K562 (cell line): ENCODE data around the gene CFAP90. TPM values are rescaled to one million over a fixed set of nuclear protein-coding genes. Genes with fewer than 3 reads are reported as not detected.

Experiments used
- ARID1B ChIP-seq: fragments of 450-650 bp; IDR thresholded peaks from 2 replicates; pipeline ENCODE4 v1.6.1; 2016; ENCODE audit warnings: antibody characterized with exemption, mild to moderate bottlenecking, inconsistent platforms
- ATF1 ChIP-seq, 2 experiments: fragments of 450-650 bp in 1 of 2; IDR thresholded peaks; 2 replicates each; pipeline ENCODE4 v1.6.1; 2016; ENCODE audit warnings: missing compliant biosample characterization in 1 of 2, missing genetic modification characterization in 1 of 2
- C11orf30 ChIP-seq: fragments of 450-650 bp; IDR thresholded peaks from 2 replicates; pipeline ENCODE4 v1.6.1; 2016; ENCODE audit warnings: low read depth, mild to moderate bottlenecking
- CBFA2T3 ChIP-seq: fragments of 450-650 bp; IDR thresholded peaks from 2 replicates; pipeline ENCODE4 v1.6.1; 2017
- CCNT2 ChIP-seq: IDR thresholded peaks from 2 replicates; pipeline ENCODE4 v1.6.1; 2011; ENCODE audit warnings: borderline replicate concordance, low read depth, mild to moderate bottlenecking, moderate library complexity, mixed read lengths, low read length; ENCODE audit not compliant: insufficient read length; ENCODE audit errors: extremely low read depth
- FUS ChIP-seq: fragments of 200-400 bp; formaldehyde crosslinking; optimal IDR thresholded peaks from 2 replicates; pipeline ENCODE3; 2017; ENCODE audit warnings: low read depth, low read length
- HCFC1 ChIP-seq: IDR thresholded peaks from 2 replicates; pipeline ENCODE4 v1.6.1; 2012; ENCODE audit warnings: low read depth, low read length, improper control_type of control experiment
- HNRNPH1 ChIP-seq: fragments of 200-400 bp; formaldehyde crosslinking; optimal IDR thresholded peaks from 2 replicates; pipeline ENCODE3; 2017; ENCODE audit warnings: low read depth, mild to moderate bottlenecking, low read length, moderate library complexity
- JUND ChIP-seq, 2 experiments: IDR thresholded peaks; 2 replicates in 1 of 2; 3 replicates in 1 of 2; pipeline ENCODE4 v1.6.1; 2011; ENCODE audit warnings: borderline replicate concordance in 2 of 2, low read depth in 2 of 2, low read length in 2 of 2, improper control_type of control experiment in 1 of 2, missing biosample characterization in 1 of 2, missing genetic modification characterization in 1 of 2, missing genetic modification reagents in 1 of 2
- MEF2A ChIP-seq: IDR thresholded peaks from 2 replicates; pipeline ENCODE4 v1.6.1; 2011; ENCODE audit warnings: low read depth, mild to moderate bottlenecking, low read length, moderate library complexity; ENCODE audit not compliant: control insufficient read depth
- MTF1 ChIP-seq: fragments of 250-450 bp; sonication (Bioruptor Pico); IDR thresholded peaks from 2 replicates; pipeline ENCODE4 v1.9.0; 2021; ENCODE audit warnings: moderate library complexity, mild to moderate bottlenecking, inconsistent platforms, borderline replicate concordance
- NR2C1 ChIP-seq, 2 experiments: fragments of 450-650 bp; IDR thresholded peaks; 2 replicates each; pipeline ENCODE4 v1.6.1; 2017; ENCODE audit warnings: mild to moderate bottlenecking in 2 of 2, antibody characterized with exemption in 1 of 2, inconsistent platforms in 1 of 2, missing compliant biosample characterization in 1 of 2, missing genetic modification characterization in 1 of 2
- SAFB2 ChIP-seq: fragments of 200-400 bp; formaldehyde crosslinking; IDR thresholded peaks from 2 replicates; pipeline ENCODE4 v1.6.1; 2018; ENCODE audit warnings: borderline replicate concordance, low read length, low read depth, moderate library complexity; ENCODE audit not compliant: severe bottlenecking
- SMAD1 ChIP-seq: fragments of 150-350 bp; IDR thresholded peaks from 2 replicates; pipeline ENCODE4 v1.6.1; 2014; ENCODE audit warnings: low read length, low read depth; ENCODE audit not compliant: partially characterized antibody
- TCF3 ChIP-seq: sonication (generic); formaldehyde crosslinking; IDR thresholded peaks from 2 replicates; pipeline ENCODE4 v1.4.0; 2020; ENCODE audit warnings: mild to moderate bottlenecking, missing genetic modification reagents
- U2AF2 ChIP-seq: fragments of 200-400 bp; formaldehyde crosslinking; optimal IDR thresholded peaks from 2 replicates; pipeline ENCODE3; 2017; ENCODE audit warnings: low read depth, mild to moderate bottlenecking, low read length
- ZNF316 ChIP-seq: fragments of 450-650 bp; IDR thresholded peaks from 2 replicates; pipeline ENCODE4 v1.6.1; 2016
- ZNF436 ChIP-seq: fragments of 250-450, 450-650 bp; sonication (Bioruptor Pico); formaldehyde crosslinking; IDR thresholded peaks from 2 replicates; pipeline ENCODE4 v1.7.0; 2020; ENCODE audit warnings: mild to moderate bottlenecking
- ZNF444 ChIP-seq: fragments of 250-450 bp; sonication (Bioruptor Pico); IDR thresholded peaks from 2 replicates; pipeline ENCODE4 v1.4.0; 2020; ENCODE audit warnings: mild to moderate bottlenecking, moderate library complexity
- ZNF785 ChIP-seq: fragments of 250-450 bp; sonication (Bioruptor Pico); IDR thresholded peaks from 2 replicates; pipeline ENCODE4 v1.4.0; 2020; ENCODE audit warnings: mild to moderate bottlenecking
- polyA plus RNA-seq, 8 experiments: library from polyadenylated mRNA; depleted of rRNA in 4 of 8; stranded (reverse) in 5 of 8; unstranded in 3 of 8; fragments of >200 nt; fragmentation: Nextera tagmentation in 2 of 8; fragmentation: Illumina TruSeq in 1 of 8; extraction: Ambion mirVana in 2 of 8; extraction: Trizol in 1 of 8; gene quantifications; 2 replicates each; pipeline versions ENCODE4 v1.2.1 to v1.2.3, GENCODE V29; 2011 to 2014; ENCODE audit warnings: inconsistent platforms in 1 of 8, missing spikeins in 1 of 8
- total RNA-seq, 7 experiments: library from RNA; depleted of rRNA in 6 of 7; stranded (reverse); fragments of >200 nt in 6 of 7; fragmentation: Illumina TruSeq in 2 of 7; extraction: Trizol in 2 of 7; gene quantifications; 2 replicates each; pipeline versions ENCODE4 v1.2.1 to v1.2.3, GENCODE V29; 2011 to 2021; ENCODE audit warnings: low replicate concordance in 1 of 7

The CFAP90 gene
- total and polyA plus RNA-seq, 9 of the 15 experiments (the other 6 are each of a cell fraction or from before 2014, with no cell fraction given), result not detected

DNA sequence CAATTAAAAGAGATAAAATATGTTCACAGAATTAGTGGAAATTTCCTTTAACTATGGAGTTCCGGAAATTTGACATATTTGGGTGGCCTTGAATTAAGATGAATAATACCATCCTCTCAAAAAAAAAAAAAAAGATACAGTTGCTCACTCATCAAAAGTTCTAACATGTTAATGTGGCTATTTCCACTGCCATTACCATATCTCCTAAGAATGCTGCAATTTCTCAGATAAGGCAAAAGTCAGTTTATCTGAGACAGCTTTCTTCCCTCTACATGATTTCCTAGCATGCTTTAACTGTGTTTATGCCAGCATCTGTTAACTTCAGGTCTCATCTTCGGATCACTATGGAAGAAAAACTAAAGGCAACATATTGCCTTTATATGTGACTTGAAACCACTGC, 15.3 kb upstream of the CFAP90 start (continued):
- 0 out of 2 replicates have a peak, but pooled peaks have one; percentile 16 for TF ChIP-seq JUND (IDR thresholded peaks at IDR 0.05; ENCODE audit: borderline replicate concordance, low read depth, low read length)
- TF ChIP-seq JUND (tag; IDR thresholded peaks at IDR 0.05; ENCODE audit: borderline replicate concordance, low read depth, low read length), result peak; percentile 45; the same call in 1 of the 3 replicates
- no peak for TF ChIP-seq SMAD1
- TF ChIP-seq ZNF436 (CRISPR knock-in tag), result no peak
- TF ChIP-seq ATF1 (CRISPR knock-in tag; IDR thresholded peaks at IDR 0.05), result no peak
- no peak for TF ChIP-seq ATF1 (tag; IDR thresholded peaks at IDR 0.05)
- no peak for TF ChIP-seq MTF1 (CRISPR knock-in tag)
- peak; percentile 46; the same call in 1 of the 2 replicates for TF ChIP-seq ARID1B
- 0 out of 2 replicates have a peak, but pooled peaks have one; percentile 9 for TF ChIP-seq TCF3 (CRISPR knock-in tag)
- 0 out of 2 replicates have a peak, but pooled peaks have one; percentile 24 for TF ChIP-seq NR2C1 (IDR thresholded peaks at IDR 0.05)
- no peak for TF ChIP-seq NR2C1 (tag; IDR thresholded peaks at IDR 0.05)
- TF ChIP-seq CBFA2T3, result peak; percentile 45; the same call in 1 of the 2 replicates
- no peak for TF ChIP-seq SAFB2
- no peak for TF ChIP-seq HCFC1
- peak; percentile 71; the same call in 1 of the 2 replicates for TF ChIP-seq MEF2A
- no peak for TF ChIP-seq FUS
- peak; percentile 73 for TF ChIP-seq ZNF316
- TF ChIP-seq ZNF444, result no peak
- TF ChIP-seq CCNT2, result no peak
- TF ChIP-seq U2AF2, result no peak
- TF ChIP-seq C11orf30, result peak; percentile 39; the same call in 1 of the 2 replicates
- TF ChIP-seq ZNF785, result no peak
- TF ChIP-seq HNRNPH1, result no peak
